ENCODE results near the gene SMARCD3.

SMARCD3 gene

GRCh38 chr7:151247611-151248345 is 716 bp downstream of the SMARCD3 start:
- no peak for ATAC-seq

- no peak for ATAC-seq
These were observed 1.5 kb downstream of the SMARCD3 start for GRCh38 chr7:151246851-151247580.

GRCh38 chr7:151246102-151246850 is 2.2 kb downstream of the SMARCD3 start:
- ATAC-seq, result no peak

GRCh38 chr7:151245360-151246101 is 3.0 kb downstream of the SMARCD3 start:
- peak; percentile 59 to 65 for ATAC-seq

- no peak for ATAC-seq
These were observed 3.6 kb downstream of the SMARCD3 start for GRCh38 chr7:151244841-151245346.

- ATAC-seq, result no peak
These were observed 4.2 kb downstream of the SMARCD3 start for GRCh38 chr7:151244196-151244840.

- peak in 1 of 2 donors; percentile 31 for ATAC-seq
These were observed 4.9 kb downstream of the SMARCD3 start for GRCh38 chr7:151243408-151244195.

- no peak for ATAC-seq
These were observed 5.5 kb downstream of the SMARCD3 start for GRCh38 chr7:151243045-151243349.

GRCh38 chr7:151242159-151243044 is 6.1 kb downstream of the SMARCD3 start:
- ATAC-seq, result no peak

GRCh38 chr7:151241755-151242096 is 6.8 kb downstream of the SMARCD3 start:
- ATAC-seq, result no peak

GRCh38 chr7:151240942-151241754 is 7.3 kb downstream of the SMARCD3 start:
- no peak for ATAC-seq

GRCh38 chr7:151240536-151240935 is 8.0 kb downstream of the SMARCD3 start:
- ATAC-seq, result no peak

- ATAC-seq, result no peak
These were observed 8.5 kb downstream of the SMARCD3 start for GRCh38 chr7:151239837-151240459.

GRCh38 chr7:151238924-151239836 is 9.3 kb downstream of the SMARCD3 start:
- no peak for ATAC-seq

GRCh38 chr7:151238190-151238810 is 10.2 kb downstream of the SMARCD3 start:
- no peak for ATAC-seq

- no peak for ATAC-seq
These were observed 11.0 kb downstream of the SMARCD3 start for GRCh38 chr7:151237244-151238189.
